H1 (cell line): ENCODE data around the gene DCTD. TPM values are rescaled to one million over a fixed set of nuclear protein-coding genes. Genes with fewer than 3 reads are reported as not detected.

Source experiments
- CTCF ChIA-PET: fragments of 300-600 bp; sonication (Branson Sonifier 250); formaldehyde crosslinking; loops from one replicate; lab custom pipeline; 2021; ENCODE audit not compliant: partially characterized antibody; lab: Charles Lee
- POLR2A ChIA-PET: fragments of 300-600 bp; sonication (Branson Sonifier 250); formaldehyde crosslinking; loops from one replicate; lab custom pipeline; 2021; ENCODE audit warnings: inconsistent platforms; ENCODE audit not compliant: partially characterized antibody; lab: Charles Lee
- DNase-seq, 2 experiments: peaks; one replicate each; pipeline versions ENCODE4 v3.0.0 to v3.0.0-alpha.2; 2010 to 2022; ENCODE audit warnings: low spot score in 2 of 2, low read depth in 1 of 2, mixed read lengths in 1 of 2
- FAIRE-seq: peaks from 2 replicates; lab custom pipeline; 2011; peaks lifted over from hg19 to GRCh38; lab: Jason Lieb, UNC
- H2AFZ ChIP-seq: 2 replicates; pipeline ENCODE4 v1.8.1; 2012; ENCODE audit warnings: low read length, inconsistent platforms
- H2AK5ac ChIP-seq: 2 replicates; pipeline ENCODE4 v1.6.1; 2013; ENCODE audit warnings: low read depth, low read length
- H2BK120ac ChIP-seq: replicated peaks from 2 replicates; pipeline ENCODE3; 2013; ENCODE audit warnings: low read depth, low read length, inconsistent platforms
- H2BK12ac ChIP-seq: 2 replicates; pipeline ENCODE4 v1.6.1; 2013; ENCODE audit warnings: low read depth, low read length
- H2BK15ac ChIP-seq: 2 replicates; pipeline ENCODE4 v1.6.1; 2013; ENCODE audit warnings: low read length
- H2BK20ac ChIP-seq: 2 replicates; pipeline ENCODE4 v1.6.1; 2013; ENCODE audit warnings: low read length
- H2BK5ac ChIP-seq: 2 replicates; pipeline ENCODE4 v1.6.1; 2013; ENCODE audit warnings: low read depth, low read length
- H3K14ac ChIP-seq: 2 replicates; pipeline ENCODE4 v1.6.1; 2013; ENCODE audit warnings: inconsistent platforms; ENCODE audit not compliant: insufficient read length
- H3K18ac ChIP-seq: 2 replicates; pipeline ENCODE4 v1.6.1; 2013; ENCODE audit warnings: low read length; ENCODE audit errors: extremely low read depth
- H3K23ac ChIP-seq: 2 replicates; pipeline ENCODE4 v1.6.1; 2013; ENCODE audit warnings: inconsistent platforms; ENCODE audit not compliant: insufficient read length
- H3K23me2 ChIP-seq: 2 replicates; pipeline ENCODE4 v1.6.1; 2013; ENCODE audit warnings: low read depth, low read length
- H3K27ac ChIP-seq: 2 replicates; pipeline ENCODE4 v1.6.1; 2011; ENCODE audit warnings: low read depth, low read length, inconsistent platforms
- H3K27me3 ChIP-seq, 4 experiments: replicated peaks in 1 of 4; 1 replicate in 1 of 4; 2 replicates in 3 of 4; pipeline versions ENCODE4 v1.6.1 to v1.8.1; 2011 to 2013; ENCODE audit warnings: low read length in 3 of 4, mild to moderate bottlenecking in 3 of 4, inconsistent platforms in 2 of 4, mixed read lengths in 2 of 4, moderate library complexity in 1 of 4; ENCODE audit not compliant: control insufficient read depth in 3 of 4, insufficient read depth in 3 of 4; ENCODE audit errors: extremely low read depth in 1 of 4
- H3K36me3 ChIP-seq, 4 experiments: 2 replicates each; pipeline versions ENCODE4 v1.6.1 to v1.8.1; 2011 to 2013; ENCODE audit warnings: mild to moderate bottlenecking in 4 of 4, low read length in 3 of 4, moderate library complexity in 2 of 4, control low read depth in 1 of 4, inconsistent platforms in 1 of 4; ENCODE audit not compliant: insufficient read depth in 4 of 4, control insufficient read depth in 2 of 4
- H3K4ac ChIP-seq: replicated peaks from 2 replicates; pipeline ENCODE3; 2013; ENCODE audit warnings: low read length, low read depth, mixed read lengths, inconsistent platforms; ENCODE audit not compliant: insufficient read length
- H3K4me1 ChIP-seq, 4 experiments: replicated peaks in 1 of 4; 1 replicate in 1 of 4; 2 replicates in 3 of 4; pipeline versions ENCODE4 v1.6.1 to v1.8.1; 2011 to 2013; ENCODE audit warnings: low read length in 3 of 4, inconsistent platforms in 2 of 4, mixed read lengths in 1 of 4; ENCODE audit not compliant: insufficient read depth in 4 of 4, control insufficient read depth in 3 of 4
- H3K4me2 ChIP-seq, 2 experiments: 2 replicates each; pipeline versions ENCODE4 v1.6.1 to v1.8.1; 2011 to 2013; ENCODE audit warnings: low read depth in 2 of 2, low read length in 2 of 2, control low read depth in 1 of 2, inconsistent platforms in 1 of 2, mild to moderate bottlenecking in 1 of 2; ENCODE audit not compliant: insufficient read depth in 1 of 2
- H3K4me3 ChIP-seq, 4 experiments: fragments of 200-600, 300-600 bp in 1 of 4; sonication (generic), shearing (Covaris generic), sonication (Bioruptor Twin) in 1 of 4; 2 replicates each; pipeline versions ENCODE4 v1.5.1 to v1.8.1; 2011 to 2016; ENCODE audit warnings: low read length in 4 of 4, low read depth in 3 of 4, control low read depth in 2 of 4, inconsistent platforms in 2 of 4, mild to moderate bottlenecking in 2 of 4, mixed read lengths in 1 of 4, moderate library complexity in 1 of 4; ENCODE audit not compliant: insufficient read depth in 2 of 4; ENCODE audit errors: extremely low read depth in 1 of 4
- H3K56ac ChIP-seq: replicated peaks from 2 replicates; pipeline ENCODE3; 2013; ENCODE audit warnings: low read depth, mild to moderate bottlenecking, mixed read lengths, low read length, inconsistent platforms; ENCODE audit not compliant: insufficient read length
- H3K79me1 ChIP-seq: 2 replicates; pipeline ENCODE4 v1.6.1; 2013; ENCODE audit warnings: low read depth, low read length, control low read depth
- H3K79me2 ChIP-seq, 2 experiments: 2 replicates each; pipeline versions ENCODE4 v1.6.1 to v1.8.1; 2012 to 2013; ENCODE audit warnings: low read length in 2 of 2, mild to moderate bottlenecking in 2 of 2, inconsistent platforms in 1 of 2; ENCODE audit not compliant: insufficient read depth in 2 of 2, control insufficient read depth in 1 of 2
- H3K9ac ChIP-seq, 4 experiments: replicated peaks in 1 of 4; 1 replicate in 1 of 4; 2 replicates in 3 of 4; pipeline versions ENCODE4 v1.6.1 to v1.8.1; 2011 to 2013; ENCODE audit warnings: low read depth in 3 of 4, low read length in 3 of 4, control low read depth in 2 of 4, mild to moderate bottlenecking in 2 of 4, moderate library complexity in 2 of 4, inconsistent platforms in 1 of 4; ENCODE audit errors: extremely low read depth in 1 of 4
- H3K9me3 ChIP-seq, 2 experiments: 2 replicates each; pipeline versions ENCODE4 v1.6.1 to v1.8.1; 2012 to 2013; ENCODE audit warnings: mild to moderate bottlenecking in 2 of 2, moderate library complexity in 2 of 2, control low read depth in 1 of 2, inconsistent platforms in 1 of 2, low read depth in 1 of 2, low read length in 1 of 2, mixed read lengths in 1 of 2; ENCODE audit not compliant: insufficient read depth in 2 of 2
- H4K20me1 ChIP-seq, 2 experiments: replicated peaks in 1 of 2; 2 replicates each; pipeline versions ENCODE3 to v1.8.1; 2011 to 2013; ENCODE audit warnings: inconsistent platforms in 2 of 2, low read length in 2 of 2, mild to moderate bottlenecking in 1 of 2; ENCODE audit not compliant: insufficient read depth in 2 of 2, control insufficient read depth in 1 of 2
- H4K5ac ChIP-seq: 2 replicates; pipeline ENCODE4 v1.6.1; 2013; ENCODE audit warnings: low read length, low read depth, mixed read lengths, inconsistent platforms; ENCODE audit not compliant: insufficient read length
- H4K8ac ChIP-seq: 2 replicates; pipeline ENCODE4 v1.8.0; 2013; ENCODE audit warnings: mild to moderate bottlenecking, moderate library complexity, low read length, inconsistent platforms; ENCODE audit not compliant: insufficient read depth; ENCODE audit errors: extremely low read depth
- H4K91ac ChIP-seq: replicated peaks from 2 replicates; pipeline ENCODE3; 2013; ENCODE audit warnings: low read length, mixed read lengths, inconsistent platforms; ENCODE audit not compliant: insufficient read length
- ASH2L ChIP-seq: fragments of 200-600, 300-600 bp; sonication (generic); IDR thresholded peaks from one replicate; pipeline ENCODE4 v1.7.1; 2017; ENCODE audit warnings: low read length
- CBX8 ChIP-seq: fragments of 300-800, 300-1000 bp; sonication (generic); IDR thresholded peaks from 2 replicates; pipeline ENCODE4 v1.7.1; 2016; ENCODE audit warnings: low read depth, low read length, borderline replicate concordance
- MAFK ChIP-seq: IDR thresholded peaks from 2 replicates; pipeline ENCODE4 v1.6.1; 2012; ENCODE audit warnings: low read depth, mild to moderate bottlenecking, improper control_type of control experiment, low read length
- PHF8 ChIP-seq: fragments of 200-600 bp; sonication (generic); conservative IDR thresholded peaks from 2 replicates; pipeline ENCODE4 v1.7.1; 2012; ENCODE audit warnings: low read depth, mild to moderate bottlenecking, inconsistent platforms, low read length, moderate library complexity
- TBP ChIP-seq: IDR thresholded peaks from 2 replicates; pipeline ENCODE4 v1.6.1; 2011; ENCODE audit warnings: low read depth, low read length, improper control_type of control experiment
- WGBS, 2 experiments: shearing (Covaris generic) in 1 of 2; methylation state at CpG; one replicate each; pipeline versions ENCODE4 v1.1.6 to v1.1.7; 2013 to 2015; ENCODE audit warnings: low lambda C conversion rate in 2 of 2, mixed read lengths in 2 of 2, inconsistent platforms in 1 of 2, low coverage in 1 of 2, missing lambda C conversion rate in 1 of 2; ENCODE audit not compliant: insufficient replicate concordance in 2 of 2, insufficient coverage in 1 of 2, insufficient read length in 1 of 2; ENCODE audit errors: extremely low coverage in 1 of 2, missing lambda C conversion rate in 1 of 2; 5-methylcytosine and 5-hydroxymethylcytosine counted together
- polyA plus RNA-seq, 7 experiments: library from polyadenylated mRNA; depleted of rRNA in 3 of 7; stranded (reverse) in 5 of 7; unstranded in 2 of 7; fragments of >200 nt in 5 of 7; fragments of 200-250 nt in 2 of 7; gene quantifications; 1 replicate in 5 of 7; 2 replicates in 1 of 7; 4 replicates in 1 of 7; pipeline versions ENCODE4 v1.2.1 to v1.2.3, GENCODE V29; 2011 to 2013; ENCODE audit warnings: missing spikeins in 2 of 7, mixed read lengths in 2 of 7
- total RNA-seq: library from RNA; stranded (reverse); fragmentation: NEBNext Ultra II Directional; extraction: Animal tissue kit (Norgen Biotek cat#: 25700); gene quantifications from 2 replicates; pipeline ENCODE4 v1.2.1, GENCODE V29; 2021

The DCTD gene
- total and polyA plus RNA-seq, 2 of the 8 experiments (the other 6 are each of a cell fraction or from before 2014, with no cell fraction given): 60.2 to 69.5 TPM

- Histone ChIP-seq H3K27ac (no peak overlapping the region), H3K23ac (no peak overlapping the region), H3K14ac (no peak overlapping the region), H3K79me1 (no peaks in the 10 kb centered on the region), H2BK12ac (no peak overlapping the region), H2AK5ac (no peak overlapping the region), H3K36me3 (peaks cover 5 to 42% (median 14%) of the 10 kb centered on the region in 4 experiments), H3K4me1 (no peaks in the 10 kb centered on the region; a peak in 1 of 7 replicates), H2BK120ac (no peak overlapping the region), H3K79me2 (no peaks in the 10 kb centered on the region), H3K56ac (no peak overlapping the region), H3K27me3 (no peaks in the 10 kb centered on the region), H2BK20ac (no peak overlapping the region), H4K20me1 (peaks cover 0 to 4% of the 10 kb centered on the region in 2 experiments), H3K4me3 (no peak overlapping the region), H3K23me2 (no peaks in the 10 kb centered on the region), H2BK5ac (no peak overlapping the region), H4K5ac (no peak overlapping the region), H3K4me2 (no peak overlapping the region), H3K18ac (no peak overlapping the region), H3K4ac (no peak overlapping the region), H3K9ac (no peak overlapping the region), H3K9me3 (no peaks in the 10 kb centered on the region), H4K91ac (no peak overlapping the region), H2BK15ac (no peak overlapping the region), H2AFZ (no peak overlapping the region), H4K8ac (no peak overlapping the region)
- FAIRE-seq (no peak), DNase-seq (peak in 1 of 2 experiments; percentile 38)
- no peak for TF ChIP-seq CBX8
- TF ChIP-seq ASH2L: no peak
- TF ChIP-seq MAFK: no peak
- no peak for TF ChIP-seq PHF8
- TF ChIP-seq TBP: no peak
- ChIA-PET CTCF (interaction anchor here (0.6 to 2.6 kb wide), 8 partner anchors 18 to 1360 kb away, joined by 3 to 9 read pairs (median 3); no protein-coding TSS in a partner anchor), POLR2A (interaction anchor here (1.2 to 1.8 kb wide), 3 partner anchors 12 to 22 kb away, joined by 3 to 5 read pairs (median 4); no protein-coding TSS in a partner anchor)
- WGBS, 2 experiments: 96% methylated on average over 18 of the region's 18 CpGs; no CpG with 5 or more reads in 1 of the 2 experiments
These were observed 22.4 kb downstream of the DCTD start for GRCh38 chr4:182894681-182895275.
